ENCODE results near the gene ADPGK. TPM values are rescaled to one million over a fixed set of nuclear protein-coding genes. Genes with fewer than 3 reads are reported as not detected.

The ADPGK gene
- total RNA-seq, 1 experiment from 2014 or later, result 54.8 TPM

GRCh38 chr15:72758182-72758581 is 25.4 kb downstream of the ADPGK start:
- Histone ChIP-seq H3K56ac (ENCODE audit: insufficient read length, low read depth, low read length) (no peak overlapping the region), H3K9ac (ENCODE audit: extremely low read depth, insufficient read length, low read length) (no peak overlapping the region), H3K4me2 (ENCODE audit: insufficient read depth, insufficient read length, low read length) (no peak overlapping the region), H3K4ac (ENCODE audit: low read depth, low read length) (no peak overlapping the region), H4K20me1 (ENCODE audit: control insufficient read depth, insufficient read depth, insufficient read length) (no peaks in the 10 kb centered on the region), H3K23ac (ENCODE audit: insufficient read length, low read depth, low read length) (no peak overlapping the region), H3K79me2 (ENCODE audit: insufficient read depth, low read length) (no peaks in the 10 kb centered on the region), H3K14ac (ENCODE audit: insufficient read depth, low read length) (no peak overlapping the region), H2AK5ac (ENCODE audit: insufficient read length, low read length) (no peak overlapping the region), H3K27ac (ENCODE audit: insufficient read length, low read depth, low read length) (no peak overlapping the region), H2BK120ac (ENCODE audit: low read depth, low read length, poor library complexity, severe bottlenecking) (no peak overlapping the region), H3K18ac (ENCODE audit: insufficient read length, low read depth, low read length) (no peak overlapping the region), H3K4me1 (ENCODE audit: insufficient read depth, low read length) (no peaks in the 10 kb centered on the region), H4K5ac (ENCODE audit: insufficient read length, low read depth, low read length) (no peak overlapping the region), H3K79me1 (ENCODE audit: insufficient read depth, low read depth, low read length, poor library complexity, severe bottlenecking) (no peaks in the 10 kb centered on the region), H3K23me2 (ENCODE audit: insufficient read length, low read depth, low read length, poor library complexity, severe bottlenecking) (no peaks in the 10 kb centered on the region), H2BK20ac (ENCODE audit: low read depth, low read length, poor library complexity, severe bottlenecking) (no peak overlapping the region), H3K9me3 (ENCODE audit: control insufficient read depth, low read depth, low read length) (no peaks in the 10 kb centered on the region), H2BK5ac (ENCODE audit: insufficient read length, low read length) (no peak overlapping the region), H4K8ac (replicated peaks; ENCODE audit: insufficient read length, low read depth, low read length) (no peak overlapping the region), H2BK15ac (ENCODE audit: low read depth, low read length) (no peak overlapping the region), H2BK12ac (ENCODE audit: insufficient read length, low read depth, low read length) (no peak overlapping the region), H4K91ac (ENCODE audit: insufficient read length, low read depth, low read length) (no peak overlapping the region), H2AFZ (ENCODE audit: low read length) (no peak overlapping the region), H3T11ph (ENCODE audit: low read length) (no peak overlapping the region), H3K27me3 (ENCODE audit: insufficient read depth, low read length) (no peaks in the 10 kb centered on the region)
- no peak for DNase-seq
- Mint-ChIP-seq H3K9me3 (no peaks in the 10 kb centered on the region), H3K36me3 (ENCODE audit: insufficient read depth in 1 of 3, low read depth in 3 of 3) (peaks cover 12 to 77% (median 57%) of the 10 kb centered on the region in 3 experiments; a peak in 6 of 7 replicates), H3K4me3 (no peak overlapping the region), H3K27me3 (ENCODE audit: low read depth) (no peaks in the 10 kb centered on the region), H3K27ac (no peak overlapping the region; a peak in 1 of 7 replicates), H3K4me1 (no peaks in the 10 kb centered on the region)
- TF ChIP-seq, protein P1, sequence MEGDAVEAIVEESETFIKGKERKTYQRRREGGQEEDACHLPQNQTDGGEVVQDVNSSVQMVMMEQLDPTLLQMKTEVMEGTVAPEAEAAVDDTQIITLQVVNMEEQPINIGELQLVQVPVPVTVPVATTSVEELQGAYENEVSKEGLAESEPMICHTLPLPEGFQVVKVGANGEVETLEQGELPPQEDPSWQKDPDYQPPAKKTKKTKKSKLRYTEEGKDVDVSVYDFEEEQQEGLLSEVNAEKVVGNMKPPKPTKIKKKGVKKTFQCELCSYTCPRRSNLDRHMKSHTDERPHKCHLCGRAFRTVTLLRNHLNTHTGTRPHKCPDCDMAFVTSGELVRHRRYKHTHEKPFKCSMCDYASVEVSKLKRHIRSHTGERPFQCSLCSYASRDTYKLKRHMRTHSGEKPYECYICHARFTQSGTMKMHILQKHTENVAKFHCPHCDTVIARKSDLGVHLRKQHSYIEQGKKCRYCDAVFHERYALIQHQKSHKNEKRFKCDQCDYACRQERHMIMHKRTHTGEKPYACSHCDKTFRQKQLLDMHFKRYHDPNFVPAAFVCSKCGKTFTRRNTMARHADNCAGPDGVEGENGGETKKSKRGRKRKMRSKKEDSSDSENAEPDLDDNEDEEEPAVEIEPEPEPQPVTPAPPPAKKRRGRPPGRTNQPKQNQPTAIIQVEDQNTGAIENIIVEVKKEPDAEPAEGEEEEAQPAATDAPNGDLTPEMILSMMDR (conservative IDR thresholded peaks at IDR 0.05), result no peak
- WGBS (ENCODE audit: extremely low coverage, insufficient read length, low lambda C conversion rate), result no CpG with 5 or more reads among the region's 3 CpGs
